Stimulated activated CD8-positive, alpha-beta memory T cell treated with anti-CD3 and anti-CD28 coated beads, Interleukin-7, amount 100 ng/mL, for 1 hour (primary cell): ENCODE results near the gene KMT2C.
"Not testable (repeated sequence)": the region's sequence is repeated elsewhere in the genome, so short reads cannot be mapped to it uniquely, and the experiment has no call there.

ENCODE experiments used
- DNase-seq, 2 donors: peaks; one replicate each; pipeline ENCODE4 v3.0.0-alpha.2; 2020; ENCODE audit warnings: low read depth in 2 of 2

Gene KMT2C

DNA sequence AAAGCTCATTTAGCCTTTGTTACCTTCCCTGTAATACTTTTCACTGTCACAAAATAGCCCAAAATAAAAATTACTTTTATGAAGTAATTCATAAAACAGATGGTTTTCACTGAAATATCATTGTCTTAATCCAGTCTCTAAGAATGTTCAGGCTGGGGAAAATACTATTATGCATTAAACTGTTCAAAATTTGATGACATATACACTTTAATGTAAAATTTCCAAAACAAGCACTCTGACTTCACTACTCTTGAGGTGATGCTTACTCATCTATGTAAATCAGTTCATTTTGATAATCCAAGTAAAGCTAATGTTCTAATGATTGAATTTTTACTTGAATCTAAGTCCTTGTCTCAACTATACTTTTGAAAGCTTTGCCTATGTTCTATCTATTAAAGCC, 127.9 kb downstream of the KMT2C start:
- no peak for DNase-seq

DNA sequence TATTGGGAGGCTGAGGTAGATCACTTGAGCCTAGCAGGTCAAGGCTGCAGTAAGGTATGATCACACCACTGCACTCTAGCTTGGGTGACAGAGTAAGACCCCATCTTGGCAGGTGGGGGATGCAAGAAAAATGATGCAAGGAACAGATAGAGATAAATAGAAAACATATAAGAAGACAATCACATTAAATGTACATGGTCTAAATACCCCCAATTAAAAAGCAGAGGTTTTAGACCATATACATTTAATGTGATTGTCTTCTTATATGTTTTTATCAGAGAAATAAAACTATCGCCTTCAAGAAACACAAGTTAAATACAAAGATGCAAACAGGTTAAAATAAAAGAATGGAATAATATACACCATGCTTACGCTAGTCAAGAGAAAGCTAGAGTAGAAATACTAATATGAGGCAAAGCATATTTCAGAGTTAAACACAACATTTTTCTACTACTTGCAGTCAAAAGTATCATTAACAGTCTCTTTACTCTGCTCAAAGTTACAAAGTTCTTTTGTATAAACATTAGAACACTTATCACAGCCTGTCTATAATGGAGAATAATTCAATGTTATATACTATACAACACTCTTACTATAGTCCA, 136.2 kb downstream of the KMT2C start:
- not testable (repeated sequence) for DNase-seq

DNA sequence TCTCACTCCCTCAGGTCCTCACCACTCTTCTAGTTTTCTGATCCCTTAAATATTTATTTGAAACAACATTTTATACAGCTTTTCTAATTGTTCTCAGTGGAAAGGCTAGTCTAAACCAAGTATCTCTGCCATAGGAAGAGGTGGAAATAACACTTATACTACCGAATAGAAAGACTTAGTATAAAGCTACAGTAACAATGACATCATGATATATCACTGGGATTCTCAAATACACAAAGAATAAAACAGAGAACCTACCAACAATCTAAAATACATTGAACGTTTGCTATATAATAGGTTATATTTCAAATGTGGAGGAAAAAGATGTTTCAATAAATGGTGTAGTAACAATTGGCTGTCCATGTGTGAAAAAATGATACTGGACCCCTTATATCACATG, 142.9 kb downstream of the KMT2C start:
- DNase-seq: no peak

DNA sequence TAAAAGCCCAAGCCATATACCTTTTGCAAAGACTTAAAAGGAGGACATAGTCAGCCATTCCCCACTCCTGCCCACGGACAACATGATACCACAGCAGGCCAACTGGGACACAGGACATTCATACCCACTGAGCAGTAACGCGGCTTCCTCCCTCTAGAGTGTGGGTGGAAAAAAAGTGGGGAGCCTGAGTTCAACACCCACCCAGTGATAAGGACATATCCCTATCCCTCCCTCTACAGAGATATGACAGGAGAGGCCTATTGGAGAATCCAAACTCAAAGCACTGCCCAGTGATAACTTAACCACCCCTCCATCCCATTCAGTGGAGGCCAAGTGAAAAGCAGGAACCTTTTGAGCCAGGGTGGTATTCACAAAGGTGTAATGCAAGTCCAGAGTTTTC, 148.8 kb downstream of the KMT2C start:
- DNase-seq: not testable (repeated sequence)

DNA sequence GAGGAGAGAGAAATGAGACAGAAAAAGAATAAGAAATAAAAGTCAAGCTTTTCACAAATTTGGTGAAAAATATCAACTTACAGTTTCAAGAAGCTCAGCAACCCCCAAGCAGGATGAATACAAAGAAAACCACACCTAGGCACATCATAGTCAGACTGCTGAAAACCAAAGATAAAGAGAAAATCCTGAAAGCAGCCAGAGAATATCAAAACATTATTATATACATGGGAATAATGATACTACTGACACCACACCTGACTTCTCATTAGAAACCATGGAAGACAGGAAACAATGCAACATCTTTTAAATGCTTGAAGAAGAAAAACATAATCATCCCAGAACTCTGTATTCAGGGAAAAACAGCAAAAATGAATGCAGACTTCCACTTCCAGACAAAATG, 149.6 kb downstream of the KMT2C start:
- DNase-seq: not testable (repeated sequence)

DNA sequence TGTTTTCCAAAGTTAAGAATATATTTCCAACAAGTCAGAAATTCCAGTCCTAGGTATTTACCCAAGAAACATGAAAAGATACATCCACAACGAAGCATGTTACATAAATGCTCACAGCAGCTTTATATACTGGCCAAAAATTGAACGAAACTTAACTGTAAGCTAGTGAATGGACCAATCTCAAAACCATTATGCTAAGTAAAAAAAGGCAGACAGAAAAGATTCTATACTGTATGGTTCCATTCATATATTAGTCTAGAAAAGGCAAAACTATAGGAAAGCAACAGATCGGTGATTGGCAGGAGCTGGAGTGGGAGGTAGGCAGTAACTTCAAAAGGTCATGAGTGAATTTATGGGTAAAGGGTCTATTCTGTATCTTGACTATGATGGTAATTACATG, 150.8 kb downstream of the KMT2C start:
- DNase-seq: not testable (repeated sequence)

DNA sequence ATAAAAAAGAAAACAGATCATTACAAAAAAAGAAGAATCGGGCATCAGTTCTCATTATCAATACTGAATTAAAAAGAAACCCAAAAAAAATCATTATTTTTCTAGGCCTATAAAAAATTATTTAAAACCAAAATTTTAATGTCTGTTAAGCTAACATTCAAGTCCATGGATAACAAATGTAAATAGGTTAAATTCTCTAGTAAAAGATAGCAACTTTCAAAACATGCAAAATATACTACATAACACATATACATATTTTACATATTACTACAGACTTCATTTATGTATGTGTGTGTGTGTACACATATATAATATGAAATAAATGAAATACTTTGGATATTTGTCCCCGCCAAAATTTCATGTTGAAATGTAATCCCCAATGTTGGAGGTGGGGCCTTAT, 158.1 kb downstream of the KMT2C start:
- not testable (repeated sequence) for DNase-seq

DNA sequence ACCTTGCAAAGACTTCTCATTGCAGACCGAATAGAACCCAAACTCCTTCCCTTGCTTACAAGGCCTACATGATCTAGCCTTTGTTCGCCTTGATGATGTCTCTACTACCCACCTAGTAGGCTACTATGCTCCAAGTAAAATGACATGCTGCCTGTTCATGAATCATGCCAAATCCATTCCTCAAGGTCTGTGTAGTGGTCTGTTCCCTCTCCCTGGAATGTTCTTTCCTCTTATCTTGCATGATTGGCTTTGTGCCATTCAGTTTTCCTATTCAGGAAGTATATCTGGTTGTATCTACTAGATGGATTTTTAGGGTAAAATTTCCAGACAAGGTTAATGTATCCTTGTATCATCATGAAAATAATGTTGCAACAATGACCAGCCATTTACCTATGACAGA, 165.4 kb downstream of the KMT2C start:
- DNase-seq: not testable (repeated sequence)

DNA sequence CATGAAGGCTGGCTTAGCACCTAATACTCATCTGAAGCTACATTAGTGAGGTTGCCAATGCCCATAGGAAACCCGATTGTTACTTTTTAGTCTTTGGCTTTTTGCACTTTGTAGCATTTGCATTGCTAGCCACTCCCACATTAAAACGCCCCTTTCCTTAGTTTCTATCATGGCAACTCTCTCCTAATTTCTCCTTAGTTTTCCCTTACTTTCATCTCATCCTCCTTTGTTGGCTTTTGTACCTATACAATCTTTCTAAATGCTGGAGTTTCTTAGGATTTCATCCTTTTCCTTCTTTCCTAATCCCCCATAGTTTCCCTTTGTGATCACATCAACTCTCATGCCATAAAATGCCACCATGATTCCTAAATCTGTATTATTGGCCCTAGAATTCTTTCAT, 168.9 kb downstream of the KMT2C start:
- not testable (repeated sequence) for DNase-seq

DNA sequence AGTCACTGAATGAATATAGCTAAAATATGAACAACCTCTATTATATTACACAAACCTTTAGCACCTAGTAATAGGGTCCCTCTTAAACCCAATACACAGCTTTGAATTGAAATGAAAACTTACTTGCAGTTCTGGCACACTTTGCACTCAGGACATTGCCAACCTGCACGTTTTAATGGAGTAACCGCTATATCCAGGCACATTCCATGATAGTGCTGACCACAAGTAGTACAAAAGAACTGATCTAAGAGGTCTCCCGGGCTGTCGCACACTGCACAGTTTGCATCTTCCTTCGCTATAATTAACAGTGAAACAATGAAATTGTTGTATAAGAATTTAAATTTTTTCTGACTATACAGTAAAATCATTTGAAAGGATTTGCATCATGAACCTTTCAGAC, 170.9 kb downstream of the KMT2C start:
- not testable (repeated sequence) for DNase-seq

DNA sequence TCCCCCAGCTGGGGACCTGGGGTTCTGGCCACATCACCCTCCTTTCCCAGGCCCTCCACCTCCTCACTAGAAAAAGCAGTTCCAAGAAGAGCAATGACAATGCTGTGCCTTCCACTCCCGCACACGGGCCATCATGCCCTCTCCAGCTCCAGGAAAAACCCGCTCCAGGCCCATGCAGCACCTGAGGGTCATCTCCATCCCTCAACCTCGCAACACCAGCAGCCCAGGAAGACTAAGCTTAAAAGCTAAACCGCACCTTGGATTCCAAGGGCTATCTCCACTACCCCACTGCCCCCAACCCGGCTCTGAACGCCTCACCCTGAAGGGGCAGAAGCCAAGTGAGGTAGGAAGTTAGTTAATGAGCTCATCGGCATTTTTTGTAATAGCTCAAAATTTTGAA, 173.7 kb downstream of the KMT2C start:
- not testable (repeated sequence) for DNase-seq

DNA sequence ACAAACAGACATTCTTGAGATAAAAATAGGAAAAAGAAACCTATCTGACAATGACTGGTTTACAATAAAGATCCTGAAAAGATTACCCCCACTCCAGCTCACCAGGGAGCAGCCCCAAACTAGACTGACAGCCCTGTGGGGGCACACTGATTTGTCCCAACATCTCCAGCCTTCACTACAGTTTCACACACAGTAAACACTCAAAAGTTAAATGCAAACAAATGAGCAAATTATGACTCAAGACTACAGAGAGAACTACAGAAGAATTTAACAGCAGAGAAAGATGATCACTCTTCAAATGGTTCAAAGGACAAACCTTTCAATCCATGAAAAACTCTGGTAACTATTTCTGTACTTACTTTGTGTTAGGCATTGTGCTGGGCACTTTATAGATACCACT, 176.2 kb downstream of the KMT2C start:
- DNase-seq: not testable (repeated sequence)

DNA sequence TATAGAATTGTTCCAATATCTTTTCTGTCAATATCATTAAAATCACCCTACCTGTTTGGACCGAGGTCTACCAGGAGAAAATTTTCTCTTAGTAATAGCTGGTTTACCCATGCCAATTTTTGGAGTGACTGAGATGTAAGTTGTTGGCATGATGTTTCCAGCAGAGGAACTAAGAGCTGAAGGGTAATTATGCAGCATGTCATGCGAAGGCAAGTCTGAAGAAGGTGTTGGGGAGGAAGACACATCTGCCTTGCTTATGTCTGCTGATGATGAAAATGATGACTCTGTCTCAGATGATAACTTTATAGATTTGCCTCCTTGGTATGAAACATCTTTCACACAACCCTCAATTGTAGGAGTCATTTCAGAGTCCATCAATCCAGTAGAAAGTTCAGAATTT, 188.0 kb downstream of the KMT2C start:
- not testable (repeated sequence) for DNase-seq

DNA sequence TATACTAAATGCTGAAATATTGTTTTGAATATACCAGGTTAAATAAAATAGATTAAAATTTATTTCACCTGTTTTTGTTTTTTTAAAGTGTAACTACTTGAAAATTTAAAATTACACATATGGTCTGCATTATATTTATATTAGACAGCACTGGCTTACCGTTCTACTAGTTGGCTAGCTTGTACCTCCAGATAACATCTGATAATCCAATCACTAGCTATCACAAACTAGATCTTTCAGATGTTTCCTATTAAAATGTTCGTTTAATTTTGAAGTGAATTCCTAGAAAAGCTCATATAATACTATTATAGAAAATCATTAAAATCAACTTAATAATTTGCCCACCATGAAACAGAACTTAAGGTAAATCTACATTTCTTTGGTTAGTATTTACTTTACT, 190.4 kb downstream of the KMT2C start:
- DNase-seq: not testable (repeated sequence)

DNA sequence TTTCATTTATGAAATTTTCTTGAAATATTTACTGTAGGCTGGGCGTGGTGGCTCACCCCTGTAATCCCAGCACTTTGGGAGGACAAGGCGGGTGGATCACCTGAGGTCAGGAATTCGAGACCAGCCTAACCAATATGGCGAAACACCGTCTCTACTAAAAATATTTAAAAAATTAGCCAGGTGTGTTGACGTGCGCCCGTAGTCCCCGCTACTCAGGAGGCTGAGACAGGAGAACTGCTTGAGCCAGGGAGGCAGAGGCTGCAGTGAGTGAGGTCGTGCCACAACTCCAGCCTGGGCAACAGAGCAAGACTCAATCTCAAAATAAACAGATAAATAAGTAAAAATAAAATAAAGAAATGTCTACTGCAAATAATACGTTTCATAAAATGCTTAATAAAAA, 192.3 kb downstream of the KMT2C start:
- DNase-seq: not testable (repeated sequence)

DNA sequence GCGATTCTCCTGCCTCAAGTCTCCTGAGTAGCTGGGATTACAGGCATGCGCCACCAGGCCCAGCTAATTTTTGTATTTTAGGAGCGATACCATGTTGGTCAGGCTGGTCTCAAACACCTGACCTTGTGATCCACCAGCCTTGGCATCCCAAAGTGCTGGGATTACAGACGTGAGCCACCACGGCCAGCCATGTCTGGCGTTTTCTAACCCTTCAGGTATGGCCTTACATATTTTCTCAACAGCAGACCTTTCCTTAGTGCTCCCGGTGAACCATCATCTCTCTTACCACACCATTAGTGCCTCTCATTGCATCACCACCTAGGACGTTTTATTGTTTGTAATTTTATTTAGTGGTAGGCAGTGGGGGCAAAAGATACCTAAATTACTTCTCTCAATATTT, 194.5 kb downstream of the KMT2C start:
- not testable (repeated sequence) for DNase-seq

DNA sequence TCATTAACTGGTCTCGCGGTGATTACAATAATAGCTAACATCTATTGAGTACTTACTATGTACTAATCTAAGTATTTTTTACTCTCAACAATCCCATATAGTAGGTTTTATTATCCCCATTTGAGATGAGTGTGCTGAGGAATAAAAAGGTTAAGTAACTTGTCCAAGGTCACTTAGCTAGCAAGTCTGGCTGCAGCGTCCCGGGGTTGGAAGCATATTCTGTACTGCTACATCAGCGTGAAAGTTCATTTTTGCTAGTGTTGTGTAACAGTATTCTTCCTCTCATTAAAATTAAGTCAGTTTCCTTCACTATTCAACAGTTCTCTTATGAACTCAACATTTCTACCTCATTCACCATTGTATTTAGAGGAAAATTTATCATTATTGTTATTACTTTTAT, 199.5 kb downstream of the KMT2C start:
- DNase-seq: not testable (repeated sequence)

DNA sequence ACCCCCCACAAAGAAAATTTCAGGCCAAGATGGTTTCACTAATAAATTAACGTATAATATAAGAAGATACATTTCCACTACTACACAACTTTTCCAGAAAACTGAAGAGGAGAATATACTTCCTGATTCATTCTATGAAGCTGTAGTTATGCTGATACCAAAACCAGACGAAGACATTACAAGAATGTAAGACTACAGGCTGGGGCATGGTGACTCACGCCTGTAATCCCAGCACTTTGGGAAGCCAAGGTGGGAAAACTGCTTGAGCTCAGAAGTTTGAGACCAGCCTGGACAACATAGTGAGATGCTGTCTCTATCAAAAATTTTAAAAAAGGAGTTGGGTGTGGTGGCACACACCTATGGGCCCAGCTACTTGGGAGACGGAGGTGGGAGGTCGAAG, 201.4 kb downstream of the KMT2C start:
- not testable (repeated sequence) for DNase-seq

DNA sequence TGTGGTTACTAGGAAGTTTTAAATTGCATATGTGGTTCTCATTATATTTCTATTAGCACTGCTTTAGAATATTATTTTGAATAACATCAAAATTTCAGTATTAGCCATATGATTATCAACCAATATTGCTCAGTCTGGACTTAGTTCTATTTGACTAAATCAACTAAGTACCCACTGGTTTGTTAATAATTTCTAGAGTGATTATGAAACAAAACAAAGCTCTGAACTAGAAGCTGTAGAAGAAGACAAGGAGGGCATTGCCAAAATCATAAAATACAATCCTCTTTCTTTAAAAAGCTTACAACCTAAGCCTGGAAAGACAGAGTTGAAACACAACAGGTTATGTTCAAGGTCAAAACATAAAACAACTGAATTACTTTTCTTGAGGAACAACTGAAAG, 204.7 kb downstream of the KMT2C start:
- DNase-seq: no peak

DNA sequence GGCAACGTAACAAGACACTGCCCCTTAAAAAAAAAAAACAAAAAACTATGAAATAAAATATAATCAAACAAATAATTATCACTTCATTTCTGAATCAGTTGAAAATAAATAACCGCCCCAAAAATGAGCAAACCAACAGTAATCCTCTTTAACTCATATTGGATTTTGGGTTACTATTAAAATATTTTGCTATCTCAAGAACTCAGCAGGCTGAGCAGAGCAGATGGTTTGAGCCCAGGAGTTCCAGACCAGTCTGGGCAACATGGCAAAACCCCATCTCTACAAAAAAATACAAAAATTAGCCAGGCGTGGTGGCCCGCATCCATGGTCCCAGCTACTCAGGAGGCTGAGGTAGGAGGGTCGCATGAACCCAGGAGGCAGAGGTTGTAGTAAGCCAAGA, 216.2 kb downstream of the KMT2C start:
- not testable (repeated sequence) for DNase-seq

DNA sequence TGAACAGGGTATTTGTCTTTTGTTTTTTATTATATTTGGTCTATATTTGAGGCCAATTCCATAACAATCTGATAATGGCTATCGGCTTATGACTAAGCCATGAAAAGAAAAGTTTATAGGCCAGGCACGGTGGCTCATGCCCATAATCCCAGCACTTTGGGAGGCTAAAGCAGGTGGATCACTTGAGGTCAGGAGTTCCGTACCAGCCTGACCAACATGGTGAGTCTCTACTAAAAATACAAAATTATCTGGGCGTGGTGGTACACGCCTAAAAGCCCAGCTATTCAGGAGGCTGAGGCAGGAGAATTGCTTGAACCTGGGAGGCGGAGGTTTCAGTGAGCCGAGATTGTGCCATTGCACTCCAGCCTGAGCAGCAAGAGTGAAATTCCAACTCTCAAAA, 227.0 kb downstream of the KMT2C start:
- not testable (repeated sequence) for DNase-seq

DNA sequence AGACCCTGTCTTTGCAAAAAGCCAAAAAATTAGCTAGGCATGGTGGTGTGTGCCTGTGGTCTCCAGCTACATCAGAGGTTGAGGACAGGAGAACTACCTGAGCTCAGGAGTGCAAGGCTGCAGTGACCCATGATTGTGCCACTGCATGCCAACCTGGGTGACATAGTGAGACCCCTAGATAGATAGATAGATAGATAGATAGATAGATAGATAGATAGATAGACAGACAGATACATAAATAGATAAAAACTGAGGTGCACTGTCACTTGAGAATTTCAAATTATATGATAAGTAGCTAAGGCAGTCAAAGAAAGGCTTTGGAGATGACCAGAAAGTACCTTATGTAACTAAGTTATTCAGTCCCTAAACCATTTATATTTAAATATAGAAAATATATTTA, 231.4 kb downstream of the KMT2C start:
- DNase-seq: not testable (repeated sequence)

DNA sequence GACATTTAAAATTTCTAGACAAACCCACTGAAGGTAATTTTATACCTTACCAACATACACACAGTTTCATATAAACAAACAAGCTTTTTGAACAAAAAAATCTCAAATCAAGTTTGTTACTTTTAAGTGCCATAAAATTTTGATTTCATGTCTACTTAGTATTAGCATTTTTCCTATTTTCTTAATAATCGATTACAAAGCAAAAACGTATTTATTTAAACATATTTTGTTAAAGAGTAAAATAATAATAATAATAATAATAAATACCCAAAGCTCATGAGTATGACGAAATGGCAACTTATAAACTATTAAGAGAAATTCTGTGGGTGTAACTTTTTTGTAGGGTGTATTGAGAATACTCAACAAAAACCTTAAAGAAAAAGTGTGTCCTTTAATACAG, 232.7 kb downstream of the KMT2C start:
- DNase-seq: no peak

DNA sequence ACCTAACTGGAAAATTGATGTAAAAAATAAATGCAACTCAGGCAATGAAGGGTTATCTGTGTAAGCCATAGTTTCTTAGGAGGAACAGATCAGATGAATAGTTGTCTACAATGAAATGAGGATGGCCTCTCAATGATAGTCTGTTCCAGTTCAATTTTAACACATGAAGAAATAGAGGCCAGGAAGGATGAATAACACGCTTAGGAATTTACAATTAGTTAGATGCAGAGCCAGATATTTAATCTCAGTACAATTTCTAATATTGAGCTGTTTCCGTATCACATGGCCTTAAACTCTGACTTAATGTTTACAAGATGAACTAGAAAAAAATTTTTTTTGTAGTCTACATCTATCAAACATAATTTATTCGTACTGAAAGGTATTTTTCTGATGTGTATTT, 233.7 kb downstream of the KMT2C start:
- DNase-seq: no peak
